Measurements from ENCODE around the gene CALD1.

CALD1 gene

GRCh38 chr7:134936893-134937510 lies 157.6 kb downstream of the CALD1 start:
- TF ChIP-seq EZH2 (IDR thresholded peaks at IDR 0.05; ENCODE audit: borderline replicate concordance, low read depth, low read length, severe bottlenecking) (no peak), CTCF (IDR thresholded peaks at IDR 0.05; ENCODE audit: borderline replicate concordance, extremely low read depth, low read length, poor library complexity, severe bottlenecking) (no peak)
- ATAC-seq (ENCODE audit: insufficient read depth, low read depth) (no peak), DNase-seq (no peak)
- Histone ChIP-seq H4K20me1 (ENCODE audit: insufficient read depth, low read length) (no peaks in the 10 kb centered on the region), H3K4me2 (ENCODE audit: insufficient read depth, low read length) (no peak overlapping the region), H2AFZ (ENCODE audit: low read depth, low read length) (no peak overlapping the region), H3K4me3 (ENCODE audit: low read depth in 1 of 2, low read length in 2 of 2) (no peak overlapping the region), H3K36me3 (ENCODE audit: insufficient read depth, low read length) (no peaks in the 10 kb centered on the region), H3K9ac (ENCODE audit: low read depth, low read length) (no peak overlapping the region), H3K79me2 (ENCODE audit: insufficient read depth, low read length) (no peaks in the 10 kb centered on the region), H3K27me3 (ENCODE audit: insufficient read depth, low read length, poor library complexity) (no peaks in the 10 kb centered on the region), H3K9me3 (ENCODE audit: insufficient read depth, low read length, severe bottlenecking) (no peaks in the 10 kb centered on the region), H3K4me1 (ENCODE audit: insufficient read depth, low read length) (no peaks in the 10 kb centered on the region), H3K27ac (ENCODE audit: low read length) (no peak overlapping the region)

DNA sequence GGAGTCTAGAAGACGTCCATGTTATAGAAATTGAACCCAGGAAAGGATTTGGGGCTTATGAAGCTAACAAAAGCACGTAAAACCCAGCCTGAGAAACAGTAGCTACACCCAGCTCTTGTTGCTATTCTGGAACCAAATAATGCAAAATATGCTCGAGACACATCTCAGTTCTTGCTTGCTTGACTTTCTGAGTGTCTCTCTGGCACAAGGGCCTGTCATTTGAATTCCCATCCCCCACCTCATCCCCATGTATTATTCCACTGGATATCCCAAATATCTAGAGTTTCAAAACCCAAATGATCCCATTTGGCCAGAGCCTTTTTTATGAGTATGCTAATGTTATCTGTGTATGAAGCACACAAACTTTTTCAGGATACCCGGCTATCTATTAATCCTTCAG lies 158.7 kb downstream of the CALD1 start:
- DNase-seq (no peak), ATAC-seq (ENCODE audit: insufficient read depth, low read depth) (no peak)
- H4K20me1 ChIP-seq (ENCODE audit: insufficient read depth, low read length) = no peaks in the 10 kb centered on the region
- H3K27ac ChIP-seq (ENCODE audit: low read length) = no peak overlapping the region
- no peak overlapping the region for H2AFZ ChIP-seq (ENCODE audit: low read depth, low read length)
- no peak overlapping the region for H3K4me3 ChIP-seq (ENCODE audit: low read depth in 1 of 2, low read length in 2 of 2)
- no peaks in the 10 kb centered on the region for H3K27me3 ChIP-seq (ENCODE audit: insufficient read depth, low read length, poor library complexity)
- TF ChIP-seq CTCF (IDR thresholded peaks at IDR 0.05; ENCODE audit: borderline replicate concordance, extremely low read depth, low read length, poor library complexity, severe bottlenecking) (no peak), EZH2 (IDR thresholded peaks at IDR 0.05; ENCODE audit: borderline replicate concordance, low read depth, low read length, severe bottlenecking) (no peak)
- H3K79me2 ChIP-seq (ENCODE audit: insufficient read depth, low read length) = no peaks in the 10 kb centered on the region
- no peaks in the 10 kb centered on the region for H3K36me3 ChIP-seq (ENCODE audit: insufficient read depth, low read length)
- H3K4me1 ChIP-seq (ENCODE audit: insufficient read depth, low read length) = no peaks in the 10 kb centered on the region
- H3K9me3 ChIP-seq (ENCODE audit: insufficient read depth, low read length, severe bottlenecking) = no peaks in the 10 kb centered on the region
- no peak overlapping the region for H3K4me2 ChIP-seq (ENCODE audit: insufficient read depth, low read length)
- no peak overlapping the region for H3K9ac ChIP-seq (ENCODE audit: low read depth, low read length)

DNA sequence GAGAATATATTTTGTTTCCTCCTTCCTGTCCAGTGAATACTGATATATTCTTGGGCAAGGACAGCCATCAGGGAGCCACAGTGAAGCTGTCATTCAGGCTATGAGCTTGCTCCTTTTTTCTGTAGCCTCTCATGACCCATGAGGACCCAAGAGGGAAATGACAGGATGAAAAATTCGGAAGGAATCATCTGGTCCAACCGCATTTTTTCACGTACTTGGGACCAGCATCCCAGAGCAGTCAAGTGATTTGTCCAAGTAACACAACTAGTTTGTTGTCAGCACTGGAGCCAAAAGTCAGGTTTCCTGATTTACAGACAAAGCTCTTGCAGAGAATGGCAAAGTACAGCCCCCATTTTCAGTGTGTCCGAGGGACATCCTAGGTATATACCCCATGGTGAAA lies 159.7 kb downstream of the CALD1 start:
- Histone ChIP-seq H3K27ac (ENCODE audit: low read length) (no peak overlapping the region), H2AFZ (ENCODE audit: low read depth, low read length) (no peak overlapping the region), H4K20me1 (ENCODE audit: insufficient read depth, low read length) (no peaks in the 10 kb centered on the region), H3K79me2 (ENCODE audit: insufficient read depth, low read length) (no peaks in the 10 kb centered on the region), H3K4me3 (ENCODE audit: low read depth in 1 of 2, low read length in 2 of 2) (no peak overlapping the region), H3K36me3 (ENCODE audit: insufficient read depth, low read length) (no peaks in the 10 kb centered on the region), H3K4me2 (ENCODE audit: insufficient read depth, low read length) (no peak overlapping the region), H3K4me1 (ENCODE audit: insufficient read depth, low read length) (no peaks in the 10 kb centered on the region), H3K9me3 (ENCODE audit: insufficient read depth, low read length, severe bottlenecking) (no peaks in the 10 kb centered on the region), H3K9ac (ENCODE audit: low read depth, low read length) (no peak overlapping the region), H3K27me3 (ENCODE audit: insufficient read depth, low read length, poor library complexity) (no peaks in the 10 kb centered on the region)
- DNase-seq (no peak), ATAC-seq (ENCODE audit: insufficient read depth, low read depth) (no peak)
- no peak for TF ChIP-seq CTCF (IDR thresholded peaks at IDR 0.05; ENCODE audit: borderline replicate concordance, extremely low read depth, low read length, poor library complexity, severe bottlenecking)
- no peak for TF ChIP-seq EZH2 (IDR thresholded peaks at IDR 0.05; ENCODE audit: borderline replicate concordance, low read depth, low read length, severe bottlenecking)

Measured in DND-41 (cell line).